ENCODE data around the gene WDR89.

DNA sequence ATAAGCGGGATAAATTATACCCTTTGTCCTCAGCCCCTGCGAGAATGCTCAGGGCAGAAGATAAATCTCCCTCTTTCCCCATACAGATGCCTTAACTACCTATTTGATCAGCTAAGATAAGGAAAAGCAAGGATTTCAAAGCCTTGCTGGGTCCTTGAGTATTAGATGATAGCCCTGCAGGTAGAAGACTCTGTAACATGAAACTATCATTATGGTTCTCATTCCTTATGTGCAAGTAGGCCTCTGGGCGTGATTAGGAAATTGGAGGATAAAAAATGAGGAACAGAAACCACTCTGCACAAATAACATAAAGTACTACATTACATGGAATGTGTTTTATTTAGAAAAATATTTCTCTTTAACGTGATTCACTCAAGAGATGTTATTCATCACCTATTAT is 14.5 kb upstream of the WDR89 start:
- TF ChIP-seq, protein P1, sequence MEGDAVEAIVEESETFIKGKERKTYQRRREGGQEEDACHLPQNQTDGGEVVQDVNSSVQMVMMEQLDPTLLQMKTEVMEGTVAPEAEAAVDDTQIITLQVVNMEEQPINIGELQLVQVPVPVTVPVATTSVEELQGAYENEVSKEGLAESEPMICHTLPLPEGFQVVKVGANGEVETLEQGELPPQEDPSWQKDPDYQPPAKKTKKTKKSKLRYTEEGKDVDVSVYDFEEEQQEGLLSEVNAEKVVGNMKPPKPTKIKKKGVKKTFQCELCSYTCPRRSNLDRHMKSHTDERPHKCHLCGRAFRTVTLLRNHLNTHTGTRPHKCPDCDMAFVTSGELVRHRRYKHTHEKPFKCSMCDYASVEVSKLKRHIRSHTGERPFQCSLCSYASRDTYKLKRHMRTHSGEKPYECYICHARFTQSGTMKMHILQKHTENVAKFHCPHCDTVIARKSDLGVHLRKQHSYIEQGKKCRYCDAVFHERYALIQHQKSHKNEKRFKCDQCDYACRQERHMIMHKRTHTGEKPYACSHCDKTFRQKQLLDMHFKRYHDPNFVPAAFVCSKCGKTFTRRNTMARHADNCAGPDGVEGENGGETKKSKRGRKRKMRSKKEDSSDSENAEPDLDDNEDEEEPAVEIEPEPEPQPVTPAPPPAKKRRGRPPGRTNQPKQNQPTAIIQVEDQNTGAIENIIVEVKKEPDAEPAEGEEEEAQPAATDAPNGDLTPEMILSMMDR (conservative IDR thresholded peaks at IDR 0.05; ENCODE audit: low read depth, low read length), result no peak
- TF ChIP-seq EZH2 (IDR thresholded peaks at IDR 0.05; ENCODE audit: borderline replicate concordance, low read depth, low read length, poor library complexity, severe bottlenecking), result no peak

Measured in A673 (cell line).